ENCODE results near the gene SOD1. TPM values are rescaled to one million over a fixed set of nuclear protein-coding genes. Genes with fewer than 3 reads are reported as not detected.

The SOD1 gene
- total and polyA plus RNA-seq, 2 of the 8 experiments (the other 6 are each of a cell fraction or from before 2014, with no cell fraction given): 192 to 226 TPM

- H3K79me1 ChIP-seq (ENCODE audit: low read depth, low read length): no peaks in the 10 kb centered on the region
- TF ChIP-seq RFX5 (IDR thresholded peaks at IDR 0.05; ENCODE audit: borderline replicate concordance, low read depth, low read length): no peak
- TF ChIP-seq CTBP2 (IDR thresholded peaks at IDR 0.05; ENCODE audit: borderline replicate concordance, insufficient read depth, insufficient read length, low read length): no peak
- no peak for TF ChIP-seq TBP (IDR thresholded peaks at IDR 0.05; ENCODE audit: low read depth, low read length)
- no peak for TF ChIP-seq SRF (IDR thresholded peaks at IDR 0.05; ENCODE audit: low read depth, low read length)
- TF ChIP-seq RXRA (IDR thresholded peaks at IDR 0.05; ENCODE audit: insufficient read depth, low read depth, low read length): no peak
- TF ChIP-seq YY1 (IDR thresholded peaks at IDR 0.05; ENCODE audit: low read depth, low read length): no peak
- no peak overlapping the region for H3K18ac ChIP-seq (ENCODE audit: extremely low read depth, low read length)
- no peak overlapping the region for H4K8ac ChIP-seq (ENCODE audit: extremely low read depth, insufficient read depth, low read length)
- ChIA-PET POLR2A (ENCODE audit: partially characterized antibody) (no interaction called here), CTCF (ENCODE audit: partially characterized antibody) (interaction anchor here (1.0 kb wide), 1 partner anchor 14 kb away, joined by 3 read pairs; no protein-coding TSS in a partner anchor)
- no peak overlapping the region for H3K4me2 ChIP-seq (ENCODE audit: insufficient read depth in 1 of 2, low read depth in 2 of 2, low read length in 2 of 2)
- H2BK120ac ChIP-seq (replicated peaks; ENCODE audit: low read depth, low read length): no peak overlapping the region
- no peak for DNase-seq (ENCODE audit: low read depth in 1 of 2, low spot score in 2 of 2)
- no peaks in the 10 kb centered on the region for H3K23me2 ChIP-seq (ENCODE audit: low read depth, low read length)
- no peaks in the 10 kb centered on the region; a peak in 1 of 4 replicates for H3K9me3 ChIP-seq (ENCODE audit: insufficient read depth in 2 of 2, low read depth in 1 of 2, low read length in 1 of 2)
- no peak overlapping the region for H4K91ac ChIP-seq (replicated peaks; ENCODE audit: insufficient read length, low read length)
- H3K36me3 ChIP-seq (ENCODE audit: control insufficient read depth in 2 of 4, insufficient read depth in 4 of 4, low read length in 3 of 4): no peaks in the 10 kb centered on the region
- FAIRE-seq: no peak
- H3K79me2 ChIP-seq (ENCODE audit: control insufficient read depth in 1 of 2, insufficient read depth in 2 of 2, low read length in 2 of 2): no peaks in the 10 kb centered on the region
- H3K9ac ChIP-seq (replicated peaks in 1 of 4; ENCODE audit: extremely low read depth in 1 of 4, low read depth in 3 of 4, low read length in 3 of 4): no peak overlapping the region
- WGBS, 2 experiments (ENCODE audit: extremely low coverage in 1 of 2, insufficient coverage in 1 of 2, insufficient read length in 1 of 2, insufficient replicate concordance in 2 of 2, low coverage in 1 of 2, low lambda C conversion rate in 2 of 2, missing lambda C conversion rate in 1 of 2): 91% methylated on average over 2 of the region's 2 CpGs; no CpG with 5 or more reads in 1 of the 2 experiments
- H3K4ac ChIP-seq (replicated peaks; ENCODE audit: insufficient read length, low read depth, low read length): no peak overlapping the region
- no peaks in the 10 kb centered on the region for H3K4me1 ChIP-seq (replicated peaks in 1 of 4; ENCODE audit: control insufficient read depth in 3 of 4, insufficient read depth in 4 of 4, low read length in 3 of 4)
- no peaks in the 10 kb centered on the region for H3K27me3 ChIP-seq (replicated peaks in 1 of 4; ENCODE audit: control insufficient read depth in 3 of 4, extremely low read depth in 1 of 4, insufficient read depth in 3 of 4, low read length in 3 of 4)
- H3K27ac ChIP-seq (ENCODE audit: low read depth, low read length): no peak overlapping the region
- H3K56ac ChIP-seq (replicated peaks; ENCODE audit: insufficient read length, low read depth, low read length): no peak overlapping the region
- H2BK12ac ChIP-seq (ENCODE audit: low read depth, low read length): no peak overlapping the region
- no peak overlapping the region for H2BK20ac ChIP-seq (ENCODE audit: low read length)
- no peak overlapping the region for H4K5ac ChIP-seq (ENCODE audit: insufficient read length, low read depth, low read length)
- H2BK5ac ChIP-seq (ENCODE audit: low read depth, low read length): no peak overlapping the region
- no peak overlapping the region for H3K23ac ChIP-seq (ENCODE audit: insufficient read length)
- no peak overlapping the region for H2AFZ ChIP-seq (ENCODE audit: low read length)
- no peaks in the 10 kb centered on the region for H4K20me1 ChIP-seq (replicated peaks in 1 of 2; ENCODE audit: control insufficient read depth in 1 of 2, insufficient read depth in 2 of 2, low read length in 2 of 2)
- H3K14ac ChIP-seq (ENCODE audit: insufficient read length): no peak overlapping the region
- no peak overlapping the region for H2BK15ac ChIP-seq (ENCODE audit: low read length)
- H3K4me3 ChIP-seq (ENCODE audit: extremely low read depth in 1 of 4, insufficient read depth in 2 of 4, low read depth in 3 of 4, low read length in 4 of 4): no peak overlapping the region
- H2AK5ac ChIP-seq (ENCODE audit: low read depth, low read length): no peak overlapping the region
Measured at GRCh38 chr21:31636874-31637273, 22.6 kb upstream of the SOD1 start.
